ENCODE results near the gene RNF213. TPM values are rescaled to one million over a fixed set of nuclear protein-coding genes. Genes with fewer than 3 reads are reported as not detected.

The RNF213 gene
- total and polyA plus RNA-seq, 8 donors, result 21.9 to 94.7 (median 37.8) TPM

GRCh38 chr17:80319262-80319998 is 58.8 kb downstream of the RNF213 start:
- no peak overlapping the region for H3K27ac ChIP-seq
- no peak for DNase-seq
- no peak for FAIRE-seq
- WGBS, 2 donors, result 79 to 83% methylated on average over 22 of the region's 22 CpGs
- H3K36me3 ChIP-seq, result peaks cover 0 to 28% (median 3%) of the 10 kb centered on the region in 3 donors
- no peaks in the 10 kb centered on the region for H3K9me3 ChIP-seq
- no peak for TF ChIP-seq CTCF (IDR thresholded peaks at IDR 0.05)
- ATAC-seq, result no peak
- H3K4me1 ChIP-seq, result no peaks in the 10 kb centered on the region
- intact Hi-C loops (cut with DNase I), result no loop called here
- H3K27me3 ChIP-seq, result no peaks in the 10 kb centered on the region
- no peak overlapping the region for H3K4me3 ChIP-seq

GRCh38 chr17:80319999-80320344 is 59.3 kb downstream of the RNF213 start:
- Histone ChIP-seq H3K36me3 (peaks cover 0 to 33% (median 3%) of the 10 kb centered on the region in 3 donors), H3K4me3 (no peak overlapping the region), H3K27ac (no peak overlapping the region), H3K4me1 (no peaks in the 10 kb centered on the region), H3K9me3 (no peaks in the 10 kb centered on the region), H3K27me3 (no peaks in the 10 kb centered on the region)
- WGBS, 2 donors, result 83 to 84% methylated on average over 4 of the region's 4 CpGs
- DNase-seq (no peak), FAIRE-seq (no peak), ATAC-seq (no peak)
- intact Hi-C loops (cut with DNase I), result loop anchor here in 1 of 3 donors (10.0 kb wide), 1 partner anchor 65 kb away; no protein-coding TSS in a partner anchor
- TF ChIP-seq CTCF (IDR thresholded peaks at IDR 0.05), result no peak

GRCh38 chr17:80320496-80320895 is 59.8 kb downstream of the RNF213 start:
- intact Hi-C loops (cut with DNase I), result loop anchor here in 1 of 3 donors (10.0 kb wide), 1 partner anchor 64 kb away; no protein-coding TSS in a partner anchor
- Histone ChIP-seq H3K4me1 (no peaks in the 10 kb centered on the region), H3K4me3 (no peak overlapping the region), H3K9me3 (no peaks in the 10 kb centered on the region), H3K27me3 (no peaks in the 10 kb centered on the region), H3K27ac (no peak overlapping the region), H3K36me3 (peaks cover 0 to 36% (median 3%) of the 10 kb centered on the region in 3 donors)
- TF ChIP-seq CTCF (IDR thresholded peaks at IDR 0.05), result no peak
- DNase-seq (no peak), FAIRE-seq (no peak), ATAC-seq (no peak)
- WGBS, 2 donors, result 96% methylated on average over 15 of the region's 15 CpGs

GRCh38 chr17:80322864-80323263 is 62.2 kb downstream of the RNF213 start:
- FAIRE-seq (no peak), ATAC-seq (no peak), DNase-seq (no peak)
- no peak overlapping the region for H3K27ac ChIP-seq
- no peaks in the 10 kb centered on the region for H3K27me3 ChIP-seq
- intact Hi-C loops (cut with DNase I), result loop anchor here in 1 of 3 donors (10.0 kb wide), 1 partner anchor 62 kb away; no protein-coding TSS in a partner anchor
- H3K4me3 ChIP-seq, result no peak overlapping the region
- peaks cover 0 to 34% (median 0%) of the 10 kb centered on the region in 3 donors for H3K36me3 ChIP-seq
- no peak for TF ChIP-seq CTCF (IDR thresholded peaks at IDR 0.05)
- 97 to 100% methylated on average over 1 of the region's 1 CpG for WGBS, 2 donors
- no peaks in the 10 kb centered on the region for H3K9me3 ChIP-seq
- H3K4me1 ChIP-seq, result no peaks in the 10 kb centered on the region

- intact Hi-C loops (cut with DNase I), result loop anchor here in 1 of 3 donors (10.0 kb wide), 1 partner anchor 61 kb away; no protein-coding TSS in a partner anchor
- Histone ChIP-seq H3K27ac (no peak overlapping the region), H3K4me3 (no peak overlapping the region), H3K27me3 (no peaks in the 10 kb centered on the region), H3K4me1 (no peaks in the 10 kb centered on the region), H3K36me3 (peaks cover 0 to 40% (median 0%) of the 10 kb centered on the region in 3 donors), H3K9me3 (no peaks in the 10 kb centered on the region)
- FAIRE-seq, result no peak
- 85 to 94% methylated on average over 3 of the region's 3 CpGs for WGBS, 2 donors
- TF ChIP-seq CTCF (IDR thresholded peaks at IDR 0.05), result no peak
- no peak for ATAC-seq
- DNase-seq, result no peak
Measured at GRCh38 chr17:80323982-80324381, 63.3 kb downstream of the RNF213 start.
